KBM-7 (cell line): ENCODE results near the gene PRRC2C.
"Not testable (repeated sequence)": the region's sequence is repeated elsewhere in the genome, so short reads cannot be mapped to it uniquely, and the experiment has no call there.

Source experiments
- DNase-seq: peaks from one replicate; pipeline ENCODE4 v3.0.0-alpha.2; 2015
- in situ Hi-C: fragments of 300-500 bp; cut with MboI; formaldehyde crosslinking; loops from 2 replicates; pipeline ENCODE4 v1.14.3; 2020; ENCODE audit warnings: low sequenced_read_pairs, low pct_unique_long_range_greater_than_20kb, mixed read lengths

Gene PRRC2C

DNA sequence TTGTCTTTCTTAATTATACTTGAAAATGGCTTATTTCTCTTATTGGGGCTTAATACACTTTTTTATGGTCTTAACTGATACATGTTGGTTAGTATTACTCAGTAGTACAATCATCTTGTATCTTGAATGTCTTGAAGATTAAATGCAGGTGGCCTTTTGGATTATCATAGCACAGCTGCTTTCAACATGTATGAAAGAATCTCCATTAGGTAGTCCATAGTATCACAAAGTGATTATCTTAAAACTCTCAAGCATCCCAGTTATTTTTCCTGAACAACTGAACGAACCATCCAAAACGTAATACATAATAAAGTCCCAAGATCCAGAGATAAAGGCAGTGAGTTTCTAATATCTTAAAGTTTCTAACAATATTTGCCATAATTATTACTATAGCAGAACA lies 85.0 kb downstream of the PRRC2C start:
- no peak for DNase-seq

DNA sequence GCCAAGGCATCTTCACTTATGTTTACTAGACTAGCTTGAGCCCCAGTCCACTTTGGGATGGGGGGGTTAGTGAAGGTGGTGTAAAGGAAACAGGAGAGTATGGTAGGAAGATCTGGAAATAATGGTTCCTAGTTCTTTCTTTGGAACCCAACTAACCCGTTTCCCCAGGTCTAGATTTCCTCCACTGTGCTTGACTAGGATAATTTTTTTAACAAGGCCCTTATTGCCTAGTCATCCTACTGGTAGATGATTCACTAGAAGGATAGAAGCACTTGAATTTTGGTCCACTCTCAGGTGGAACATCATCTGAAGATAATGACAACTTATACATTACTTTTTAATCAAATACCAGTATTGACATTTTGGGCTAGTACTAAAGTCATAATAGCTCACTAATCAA lies 90.8 kb downstream of the PRRC2C start:
- in situ Hi-C loops = no loop called here
- DNase-seq = no peak

More for the DNA sequence above, 85.0 kb downstream of the PRRC2C start:
- in situ Hi-C loops = no loop called here

DNA sequence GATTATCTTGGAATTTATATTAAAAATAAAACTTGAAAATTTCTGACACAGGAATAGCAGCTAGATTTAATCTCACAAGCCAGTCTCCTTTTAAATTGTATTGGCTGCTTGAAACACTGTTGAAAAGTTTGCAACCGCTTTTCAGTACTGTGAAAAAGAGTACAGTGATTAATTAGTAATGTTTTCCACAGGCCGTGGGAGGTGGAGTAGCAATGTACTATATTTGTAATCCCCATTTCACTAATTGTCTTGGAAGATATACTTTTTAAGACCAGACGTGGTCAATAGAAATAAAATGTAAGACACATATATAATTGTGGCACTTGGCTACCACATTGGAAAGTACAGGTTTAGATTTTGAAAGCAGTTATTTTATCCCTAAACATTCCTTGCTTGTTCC lies 95.9 kb downstream of the PRRC2C start:
- no peak for DNase-seq
- in situ Hi-C loops = no loop called here

DNA sequence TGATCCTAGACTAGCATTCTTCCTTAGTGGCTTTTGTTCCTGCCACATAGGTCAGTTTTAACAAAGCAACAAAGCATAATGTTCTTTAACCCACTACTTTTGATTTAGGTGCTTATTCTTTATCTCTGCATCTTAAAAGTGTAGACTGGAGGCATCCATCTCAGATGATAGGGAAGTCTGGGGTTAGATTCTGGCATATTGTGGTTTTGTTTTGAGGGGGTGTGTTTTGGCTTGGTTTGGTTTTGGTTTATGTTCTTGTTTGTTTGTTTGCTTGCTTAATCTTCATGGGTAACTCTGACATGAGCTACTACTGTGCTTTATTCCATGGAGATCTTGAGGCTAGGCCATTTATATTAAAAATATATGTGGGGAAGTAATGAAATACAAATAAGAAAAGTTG lies 96.4 kb downstream of the PRRC2C start:
- DNase-seq = no peak
- in situ Hi-C loops = no loop called here

DNA sequence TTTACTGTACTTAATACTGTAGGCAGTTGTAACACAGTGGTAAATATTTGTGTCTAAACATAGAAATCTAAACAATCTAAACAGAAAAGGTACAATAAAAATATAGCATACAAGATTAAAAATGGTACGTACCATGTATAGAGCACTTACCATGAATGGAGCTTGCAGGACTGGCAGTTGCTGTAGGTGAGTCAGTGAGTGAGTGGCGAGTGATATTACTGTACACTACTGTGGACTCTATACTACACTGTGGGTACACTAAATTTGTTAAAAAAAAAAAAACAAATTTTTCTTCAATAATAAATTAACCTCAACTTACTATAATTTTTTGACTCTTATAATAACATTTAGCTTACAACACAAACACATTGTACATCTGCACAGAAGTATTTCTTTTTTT lies 97.3 kb downstream of the PRRC2C start:
- DNase-seq = no peak
- in situ Hi-C loops = no loop called here

DNA sequence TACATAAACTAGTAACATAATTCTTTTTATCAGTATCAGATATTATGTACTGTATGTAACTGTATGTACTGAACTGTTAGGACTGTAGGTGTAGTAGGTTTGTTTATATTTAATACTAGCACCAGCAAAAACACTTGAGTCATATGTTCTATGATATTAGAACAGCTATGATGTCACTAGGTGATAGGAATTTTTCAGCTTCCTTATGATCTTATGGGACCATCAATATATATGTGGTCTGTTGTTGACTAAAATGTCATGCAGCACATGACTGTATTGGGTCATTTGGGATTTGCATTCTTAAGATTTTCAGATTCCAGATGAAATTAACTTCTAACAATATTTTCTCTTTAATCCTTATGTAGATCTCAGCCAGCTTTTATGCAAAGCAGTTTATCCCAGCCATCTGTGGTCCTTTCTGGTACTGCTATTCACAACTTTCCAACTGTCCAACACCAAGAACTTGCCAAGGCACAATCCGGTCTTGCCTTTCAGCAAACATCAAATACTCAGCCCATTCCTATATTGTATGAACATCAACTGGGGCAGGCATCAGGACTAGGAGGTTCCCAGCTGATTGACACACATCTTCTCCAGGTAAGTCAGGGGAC lies 98.4 kb downstream of the PRRC2C start:
- in situ Hi-C loops = no loop called here
- no peak for DNase-seq

DNA sequence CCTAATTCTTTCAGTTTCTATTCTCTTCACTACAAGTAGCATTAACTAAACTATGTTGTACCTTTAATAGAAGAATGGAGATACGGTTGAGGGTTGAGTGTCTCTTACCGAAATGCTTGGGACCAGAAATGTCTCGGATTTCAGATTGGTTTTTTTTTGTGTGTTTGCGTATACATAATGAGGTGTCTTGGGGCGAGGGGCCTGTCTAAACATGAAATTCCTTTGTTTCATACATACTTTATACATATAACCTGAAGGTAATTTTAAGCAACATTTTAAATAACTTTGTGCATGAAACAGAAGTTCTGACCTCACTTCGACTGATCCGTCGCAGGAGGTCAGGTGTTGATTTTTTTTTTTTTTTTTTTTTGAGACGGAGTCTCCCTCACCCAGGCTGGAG lies 100.4 kb downstream of the PRRC2C start:
- DNase-seq = no peak
- in situ Hi-C loops = no loop called here

DNA sequence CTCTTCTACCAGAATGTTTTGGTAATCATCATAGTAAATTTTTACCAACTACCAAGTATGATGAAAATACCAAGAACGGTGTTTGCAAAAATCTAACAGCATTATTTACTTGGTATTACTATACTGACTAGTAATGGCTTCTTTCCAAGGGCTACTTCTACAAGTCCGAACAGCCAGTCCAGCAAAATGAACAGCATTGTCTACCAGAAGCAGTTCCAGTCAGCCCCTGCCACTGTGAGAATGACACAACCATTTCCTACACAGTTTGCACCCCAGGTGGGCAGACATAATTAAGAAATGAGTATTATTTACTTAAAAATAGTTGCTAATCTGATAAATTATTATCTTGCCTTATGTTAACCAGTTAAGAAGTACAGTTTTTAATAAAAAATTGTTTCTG lies 102.9 kb downstream of the PRRC2C start:
- DNase-seq = no peak
- in situ Hi-C loops = no loop called here

DNA sequence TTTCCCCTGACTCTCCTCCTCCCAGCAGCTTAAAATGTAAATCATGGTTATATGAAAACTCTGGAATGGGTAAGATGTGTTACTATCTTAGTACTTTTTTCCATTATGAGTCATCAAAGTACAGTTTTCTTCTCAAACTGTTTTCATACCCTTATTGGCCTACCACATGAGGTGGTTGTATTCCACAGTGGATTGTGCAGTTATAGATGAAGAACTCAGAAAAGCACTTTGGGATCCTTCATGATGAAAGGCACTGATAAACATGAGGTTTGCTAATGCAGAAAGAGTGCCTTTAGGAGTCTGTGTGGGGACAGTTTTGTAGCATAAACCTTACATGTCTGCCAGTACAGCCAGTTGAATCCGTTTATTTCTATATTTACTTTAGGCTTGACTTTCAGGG lies 104.7 kb downstream of the PRRC2C start:
- in situ Hi-C loops = no loop called here
- DNase-seq = no peak

DNA sequence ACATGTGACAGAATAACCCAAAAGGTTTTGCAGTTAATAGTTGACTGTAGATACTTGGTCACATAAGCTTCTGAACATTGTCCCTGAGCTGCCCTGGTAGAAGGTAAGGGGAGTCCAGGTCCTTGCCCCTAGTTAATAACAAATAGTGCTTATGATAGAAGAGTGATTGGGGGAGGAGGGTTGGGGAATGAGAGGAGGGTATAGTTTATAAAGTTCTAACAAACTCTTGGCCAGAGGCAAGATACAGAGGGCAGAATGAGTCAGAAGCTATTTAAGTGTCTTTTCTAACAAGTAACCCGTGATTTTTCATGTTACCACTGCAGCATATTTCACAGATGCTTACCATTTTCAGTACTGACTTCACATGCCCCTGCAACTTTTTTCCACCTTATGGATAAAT lies 110.0 kb downstream of the PRRC2C start:
- DNase-seq = no peak
- in situ Hi-C loops = no loop called here

DNA sequence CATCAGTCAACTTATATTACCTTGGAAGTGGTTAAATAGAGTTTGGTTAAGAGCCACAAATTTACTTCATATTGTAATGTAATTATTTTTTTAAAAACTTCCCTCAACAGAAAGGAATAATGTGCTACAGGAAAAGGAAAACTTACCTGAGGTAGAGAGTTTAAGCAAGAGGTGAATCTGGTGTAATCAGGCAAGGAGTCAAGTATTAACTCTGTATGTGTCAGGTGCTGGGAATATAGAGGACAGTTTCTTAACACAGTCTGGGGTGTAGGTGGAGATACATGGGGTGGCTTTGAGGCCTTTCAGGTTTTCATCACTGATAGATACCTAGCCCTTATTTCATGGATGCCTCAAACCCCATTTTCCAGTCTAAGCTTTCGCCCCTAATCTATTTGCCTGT lies 110.8 kb downstream of the PRRC2C start:
- in situ Hi-C loops = no loop called here
- no peak for DNase-seq

DNA sequence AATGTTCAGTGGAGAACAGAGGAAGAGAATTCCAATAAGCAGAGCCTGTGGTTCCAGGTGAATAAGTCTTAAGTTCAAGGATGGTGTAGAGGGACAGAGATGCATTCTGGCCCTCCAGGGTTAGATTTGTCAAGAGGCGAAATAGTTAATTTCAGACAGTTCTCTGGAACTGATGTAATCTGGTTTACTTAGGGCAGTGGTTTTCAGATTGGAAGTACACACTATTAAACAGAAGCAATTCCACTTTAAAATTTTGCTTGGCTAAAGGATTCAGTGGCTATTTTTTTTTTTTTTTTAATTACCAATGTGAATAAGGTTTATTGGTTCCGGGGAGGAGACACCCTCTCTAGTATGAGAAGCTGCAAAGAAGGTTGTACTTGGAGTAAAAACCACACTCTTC lies 111.4 kb downstream of the PRRC2C start:
- in situ Hi-C loops = no loop called here
- no peak for DNase-seq

DNA sequence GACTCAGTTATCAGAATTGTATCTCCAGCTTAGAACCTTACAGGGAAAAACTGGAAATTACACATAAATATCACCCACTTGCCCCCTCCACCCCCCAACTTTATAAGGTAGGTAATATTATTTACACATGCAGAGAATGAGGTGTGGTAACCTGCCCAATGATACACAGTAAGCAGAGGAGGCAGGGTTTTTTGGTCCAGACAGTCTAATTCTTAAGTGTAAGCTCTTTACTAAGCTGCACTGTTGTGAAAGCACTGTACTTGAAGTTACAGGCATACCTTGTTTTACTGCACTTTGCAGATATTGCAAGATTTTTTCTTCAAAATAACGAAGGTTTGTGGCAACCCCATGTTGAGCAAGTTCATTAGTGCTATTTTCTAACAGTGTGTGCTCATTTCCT lies 111.9 kb downstream of the PRRC2C start:
- in situ Hi-C loops = no loop called here
- DNase-seq = no peak

DNA sequence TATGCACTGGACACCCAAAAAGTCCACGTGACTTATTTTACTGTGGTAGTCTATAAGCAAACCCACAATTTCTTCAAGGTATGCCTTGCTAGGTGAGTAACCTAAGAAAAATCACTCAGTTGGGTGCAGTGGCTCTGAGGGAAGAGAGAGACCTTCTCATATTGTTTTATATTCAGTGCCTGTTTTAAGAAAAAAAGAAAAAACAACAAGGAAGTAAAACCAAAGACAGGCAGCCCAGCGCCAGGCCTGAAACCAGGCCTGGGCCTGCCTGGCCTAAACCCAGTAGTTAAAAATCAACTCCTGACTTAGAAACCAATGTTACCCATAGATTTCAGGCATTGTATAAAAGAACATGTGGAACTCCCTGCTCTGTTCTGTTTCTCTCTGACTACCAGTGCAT lies 115.0 kb downstream of the PRRC2C start:
- in situ Hi-C loops, DNase-seq: not testable (repeated sequence)

DNA sequence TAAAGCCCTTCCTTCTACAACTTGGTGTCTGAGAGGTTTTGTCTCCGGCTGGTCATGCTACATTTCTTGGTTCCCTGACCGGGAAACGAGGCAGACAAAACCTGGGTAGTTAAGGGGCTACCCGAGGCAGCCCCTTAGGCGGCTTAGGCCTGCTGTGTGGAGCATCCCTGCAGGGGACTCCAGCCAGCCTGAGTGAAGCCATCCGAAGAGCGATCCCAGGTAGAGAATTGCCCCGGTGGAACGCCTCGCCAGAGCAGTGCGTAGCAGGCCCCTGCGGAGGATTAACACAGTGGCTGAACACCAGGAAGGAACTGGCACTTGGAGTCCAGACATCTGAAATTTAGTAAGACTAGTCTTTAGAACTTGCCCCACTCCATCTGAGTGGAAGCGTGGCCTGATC lies 115.5 kb downstream of the PRRC2C start:
- DNase-seq = no peak
- in situ Hi-C loops = no loop called here

DNA sequence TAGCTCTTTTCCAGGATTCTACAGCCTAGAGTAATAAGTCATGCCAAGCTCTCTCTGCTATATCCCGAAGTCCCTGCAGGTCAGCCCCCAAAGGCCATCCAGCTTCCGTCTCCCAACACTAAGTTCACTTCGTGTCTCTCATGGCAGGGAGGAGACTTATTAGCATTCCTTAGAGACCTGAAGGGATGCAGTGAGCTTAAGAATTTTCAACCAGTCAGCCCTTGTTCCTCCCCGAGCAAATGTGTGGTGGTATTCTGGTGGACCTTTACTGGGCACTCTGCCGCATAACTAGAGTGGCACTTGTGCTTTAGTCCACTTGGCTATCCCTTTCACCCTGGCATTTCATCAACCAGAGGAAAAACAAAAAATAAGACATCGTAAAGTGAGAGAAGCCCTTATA lies 117.7 kb downstream of the PRRC2C start:
- DNase-seq, in situ Hi-C loops: not testable (repeated sequence)

DNA sequence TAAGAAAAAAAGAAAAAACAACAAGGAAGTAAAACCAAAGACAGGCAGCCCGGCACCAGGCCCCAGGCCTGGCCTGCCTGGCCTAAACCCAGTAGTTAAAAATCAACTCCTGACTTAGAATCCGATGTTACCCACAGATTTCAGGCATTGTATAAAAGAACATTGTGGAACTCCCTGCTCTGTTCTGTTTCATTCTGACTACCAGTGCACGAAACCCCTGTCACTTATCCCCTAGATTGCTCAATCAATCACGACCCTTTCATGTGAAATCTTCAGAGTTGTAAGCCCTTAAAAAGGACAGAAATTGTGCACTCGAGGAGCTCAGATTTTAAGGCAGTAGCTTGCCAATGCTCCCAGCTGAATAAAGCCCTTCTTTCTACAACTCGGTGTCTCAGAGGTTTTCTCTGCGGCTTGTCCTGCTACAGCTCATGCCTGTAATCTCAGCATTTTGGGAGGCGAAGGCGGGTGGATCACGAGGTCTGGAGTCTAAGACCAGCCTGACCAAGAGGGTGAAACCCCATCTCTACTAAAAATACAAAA lies 121.1 kb downstream of the PRRC2C start:
- DNase-seq = no peak
- in situ Hi-C loops = no loop called here

DNA sequence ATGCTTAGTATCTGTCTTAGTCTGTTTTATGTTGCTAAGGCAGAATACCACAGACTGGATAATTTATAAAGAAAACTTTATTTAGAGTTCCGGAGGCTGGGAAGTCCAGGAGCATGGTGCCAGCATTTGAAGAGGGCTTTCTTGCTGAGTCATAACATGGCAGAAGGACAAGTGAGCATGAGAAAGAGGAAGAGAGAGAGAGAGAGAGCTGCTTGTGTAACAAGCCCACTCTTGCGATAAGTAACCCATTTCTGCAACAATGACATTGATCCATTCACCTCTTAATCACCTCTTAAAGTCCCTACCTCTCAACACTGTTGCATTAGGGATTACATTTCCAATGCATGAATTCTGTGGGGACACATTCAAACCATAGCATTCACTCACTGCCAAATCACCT lies 125.1 kb downstream of the PRRC2C start:
- DNase-seq = peak; percentile 27
- in situ Hi-C loops = no loop called here

DNA sequence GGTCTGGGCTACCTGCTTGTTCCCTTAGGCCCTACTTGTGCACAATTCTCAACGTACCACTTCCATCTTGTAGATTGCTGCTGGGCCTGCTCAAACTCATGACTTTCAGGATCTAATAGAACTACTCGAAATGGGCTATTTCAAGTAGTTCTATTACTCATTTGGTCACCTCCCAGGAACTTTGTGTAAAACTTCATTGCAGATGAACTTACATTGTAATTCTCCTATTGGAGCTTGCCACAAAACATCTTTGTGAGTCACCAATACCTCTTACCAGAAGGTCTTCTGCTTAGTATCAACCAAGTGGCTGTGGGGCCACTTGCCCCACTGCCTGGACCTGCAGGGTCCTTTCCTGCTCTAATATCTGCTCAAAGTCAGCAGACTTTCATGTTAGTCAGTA lies 126.0 kb downstream of the PRRC2C start:
- in situ Hi-C loops = no loop called here
- DNase-seq = no peak

DNA sequence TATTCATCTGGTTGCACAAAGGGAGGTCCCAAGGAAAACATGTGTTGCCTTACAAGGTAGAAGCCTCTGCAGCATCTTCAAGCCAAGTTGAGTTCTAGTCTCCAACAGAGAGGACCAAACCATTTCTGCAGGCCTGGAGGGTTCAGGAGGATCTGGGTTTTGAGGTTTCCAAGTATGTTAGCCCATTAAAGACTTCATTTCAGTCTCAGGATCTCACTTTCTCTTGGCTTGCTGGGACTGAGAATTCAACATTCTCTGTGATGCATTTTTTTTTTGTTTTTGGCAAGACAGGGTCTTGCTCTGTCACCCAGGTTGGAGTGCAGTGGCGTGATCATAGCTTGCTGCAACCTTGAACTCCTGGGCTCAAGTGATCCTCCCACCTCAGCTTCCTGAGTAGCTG lies 128.0 kb downstream of the PRRC2C start:
- in situ Hi-C loops = no loop called here
- no peak for DNase-seq

DNA sequence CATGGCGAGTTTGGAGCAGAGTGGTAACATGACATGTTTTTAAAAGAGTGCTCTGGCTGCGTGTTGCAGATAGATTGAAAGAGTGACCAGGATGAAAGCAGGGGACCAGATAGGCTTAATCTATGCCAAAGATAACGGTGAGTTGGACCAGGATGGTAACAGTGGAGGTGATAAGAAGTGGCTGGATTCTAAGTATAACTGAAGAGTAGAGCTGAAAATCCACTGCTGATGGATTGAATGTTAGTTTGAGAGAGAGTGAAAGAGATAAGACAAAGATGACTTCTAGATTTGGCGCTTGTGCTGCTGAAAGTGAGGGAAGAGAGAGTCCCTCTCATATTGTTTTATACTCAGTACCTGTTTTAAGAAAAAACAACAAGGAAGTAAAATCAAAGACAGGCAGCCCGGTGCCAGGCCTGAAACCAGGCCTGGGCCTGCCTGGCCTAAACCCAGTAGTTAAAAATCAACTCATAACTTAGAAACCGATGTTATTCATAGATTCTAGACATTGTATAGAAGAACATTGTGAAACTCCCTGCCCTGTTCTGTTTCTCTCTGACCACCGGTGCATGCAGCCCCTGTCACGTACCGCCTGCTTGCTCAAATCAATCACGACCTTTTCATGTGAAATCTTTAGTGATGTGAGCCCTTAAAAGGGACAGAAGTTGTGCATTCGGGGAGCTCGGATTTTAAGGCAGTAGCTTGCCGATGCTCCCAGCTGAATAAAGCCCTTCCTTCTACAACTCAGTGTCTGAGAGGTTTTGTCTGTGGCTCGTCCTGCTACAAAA lies 130.0 kb downstream of the PRRC2C start:
- in situ Hi-C loops, DNase-seq: not testable (repeated sequence)
